ENCODE results near the gene RAB29.

Gene RAB29

GRCh38 chr1:205763980-205764379 lies 11.3 kb downstream of the RAB29 start:
- peaks cover 4% of the 10 kb centered on the region for H3K4me1 ChIP-seq (ENCODE audit: control insufficient read depth, insufficient read depth, low read length)
- H3K9me3 ChIP-seq (ENCODE audit: control insufficient read depth, low read length): no peaks in the 10 kb centered on the region
- DNase-seq (ENCODE audit: low read depth): no peak
- H3K9ac ChIP-seq (ENCODE audit: low read length): no peak overlapping the region
- H3K36me3 ChIP-seq (ENCODE audit: control insufficient read depth, insufficient read depth, low read length, severe bottlenecking): peaks cover 4% of the 10 kb centered on the region
- H3K27me3 ChIP-seq (replicated peaks; ENCODE audit: control insufficient read depth, insufficient read depth, low read length): no peaks in the 10 kb centered on the region
- H3K4me3 ChIP-seq (ENCODE audit: low read length): no peak overlapping the region

- Histone ChIP-seq H3K4me3 (ENCODE audit: low read length) (no peak overlapping the region), H3K4me1 (ENCODE audit: control insufficient read depth, insufficient read depth, low read length) (peaks cover 4% of the 10 kb centered on the region), H3K9ac (ENCODE audit: low read length) (no peak overlapping the region), H3K27me3 (replicated peaks; ENCODE audit: control insufficient read depth, insufficient read depth, low read length) (no peaks in the 10 kb centered on the region), H3K9me3 (ENCODE audit: control insufficient read depth, low read length) (no peaks in the 10 kb centered on the region), H3K36me3 (ENCODE audit: control insufficient read depth, insufficient read depth, low read length, severe bottlenecking) (no peaks in the 10 kb centered on the region)
- no peak for DNase-seq (ENCODE audit: low read depth)
Observed at GRCh38 chr1:205760606-205761005, 14.7 kb downstream of the RAB29 start.

- no peak overlapping the region for H3K4me3 ChIP-seq (ENCODE audit: low read length)
- no peak overlapping the region for H3K9ac ChIP-seq (ENCODE audit: low read length)
- DNase-seq (ENCODE audit: low read depth): no peak
- no peaks in the 10 kb centered on the region for H3K4me1 ChIP-seq (ENCODE audit: control insufficient read depth, insufficient read depth, low read length)
- H3K27me3 ChIP-seq (replicated peaks; ENCODE audit: control insufficient read depth, insufficient read depth, low read length): no peaks in the 10 kb centered on the region
- no peaks in the 10 kb centered on the region for H3K36me3 ChIP-seq (ENCODE audit: control insufficient read depth, insufficient read depth, low read length, severe bottlenecking)
- no peaks in the 10 kb centered on the region for H3K9me3 ChIP-seq (ENCODE audit: control insufficient read depth, low read length)
Observed at GRCh38 chr1:205756552-205756951, 18.7 kb downstream of the RAB29 start.

- Histone ChIP-seq H3K9me3 (ENCODE audit: control insufficient read depth, low read length) (no peaks in the 10 kb centered on the region), H3K4me3 (ENCODE audit: low read length) (no peak overlapping the region), H3K36me3 (ENCODE audit: control insufficient read depth, insufficient read depth, low read length, severe bottlenecking) (no peaks in the 10 kb centered on the region), H3K4me1 (ENCODE audit: control insufficient read depth, insufficient read depth, low read length) (no peaks in the 10 kb centered on the region), H3K27me3 (replicated peaks; ENCODE audit: control insufficient read depth, insufficient read depth, low read length) (no peaks in the 10 kb centered on the region), H3K9ac (ENCODE audit: low read length) (no peak overlapping the region)
- no peak for DNase-seq (ENCODE audit: low read depth)
Observed at GRCh38 chr1:205754857-205755256, 20.4 kb downstream of the RAB29 start.

GRCh38 chr1:205751036-205751651 lies 24.1 kb downstream of the RAB29 start:
- no peak overlapping the region for H3K9ac ChIP-seq (ENCODE audit: low read length)
- no peaks in the 10 kb centered on the region for H3K27me3 ChIP-seq (replicated peaks; ENCODE audit: control insufficient read depth, insufficient read depth, low read length)
- peaks cover 20% of the 10 kb centered on the region for H3K4me1 ChIP-seq (ENCODE audit: control insufficient read depth, insufficient read depth, low read length)
- H3K4me3 ChIP-seq (ENCODE audit: low read length): peak overlapping the region; percentile 96
- no peaks in the 10 kb centered on the region for H3K9me3 ChIP-seq (ENCODE audit: control insufficient read depth, low read length)
- no peaks in the 10 kb centered on the region for H3K36me3 ChIP-seq (ENCODE audit: control insufficient read depth, insufficient read depth, low read length, severe bottlenecking)
- no peak for DNase-seq (ENCODE audit: low read depth)

- Histone ChIP-seq H3K27me3 (replicated peaks; ENCODE audit: control insufficient read depth, insufficient read depth, low read length) (no peaks in the 10 kb centered on the region), H3K4me1 (ENCODE audit: control insufficient read depth, insufficient read depth, low read length) (peaks cover 26% of the 10 kb centered on the region), H3K4me3 (ENCODE audit: low read length) (peak within 1 kb of the TSS; percentile 96), H3K9me3 (ENCODE audit: control insufficient read depth, low read length) (no peaks in the 10 kb centered on the region), H3K36me3 (ENCODE audit: control insufficient read depth, insufficient read depth, low read length, severe bottlenecking) (no peaks in the 10 kb centered on the region), H3K9ac (ENCODE audit: low read length) (peak within 1 kb of the TSS; percentile 97)
- peak; percentile 99 for DNase-seq (ENCODE audit: low read depth)
Observed at GRCh38 chr1:205750138-205751035, 24.9 kb downstream of the RAB29 start, which contains the start of gene NUCKS1. Gene NUCKS1, minus strand, starts transcription at chr1:205750182. Its CDS starts 209 bp downstream, at chr1:205749973.

- DNase-seq (ENCODE audit: low read depth): peak; percentile 97
- no peaks in the 10 kb centered on the region for H3K36me3 ChIP-seq (ENCODE audit: control insufficient read depth, insufficient read depth, low read length, severe bottlenecking)
- H3K9me3 ChIP-seq (ENCODE audit: control insufficient read depth, low read length): no peaks in the 10 kb centered on the region
- H3K4me1 ChIP-seq (ENCODE audit: control insufficient read depth, insufficient read depth, low read length): peaks cover 26% of the 10 kb centered on the region
- H3K4me3 ChIP-seq (ENCODE audit: low read length): peak overlapping the region; percentile 96
- no peaks in the 10 kb centered on the region for H3K27me3 ChIP-seq (replicated peaks; ENCODE audit: control insufficient read depth, insufficient read depth, low read length)
- peak overlapping the region; percentile 97 for H3K9ac ChIP-seq (ENCODE audit: low read length)
Observed at GRCh38 chr1:205749234-205750137, 25.8 kb downstream of the RAB29 start.

GRCh38 chr1:205748403-205749233 lies 26.7 kb downstream of the RAB29 start:
- Histone ChIP-seq H3K4me1 (ENCODE audit: control insufficient read depth, insufficient read depth, low read length) (peaks cover 26% of the 10 kb centered on the region), H3K4me3 (ENCODE audit: low read length) (peak overlapping the region; percentile 96)
- peak; percentile 87 for DNase-seq (ENCODE audit: low read depth)

GRCh38 chr1:205746757-205747412 lies 28.4 kb downstream of the RAB29 start:
- H3K4me3 ChIP-seq (ENCODE audit: low read length): peak overlapping the region; percentile 96
- H3K27me3 ChIP-seq (replicated peaks; ENCODE audit: control insufficient read depth, insufficient read depth, low read length): no peaks in the 10 kb centered on the region
- DNase-seq (ENCODE audit: low read depth): no peak
- H3K36me3 ChIP-seq (ENCODE audit: control insufficient read depth, insufficient read depth, low read length, severe bottlenecking): no peaks in the 10 kb centered on the region
- H3K9me3 ChIP-seq (ENCODE audit: control insufficient read depth, low read length): no peaks in the 10 kb centered on the region
- H3K4me1 ChIP-seq (ENCODE audit: control insufficient read depth, insufficient read depth, low read length): peaks cover 26% of the 10 kb centered on the region
- peak overlapping the region; percentile 97 for H3K9ac ChIP-seq (ENCODE audit: low read length)

More at GRCh38 chr1:205748403-205749233, 26.7 kb downstream of the RAB29 start:
- Histone ChIP-seq H3K36me3 (ENCODE audit: control insufficient read depth, insufficient read depth, low read length, severe bottlenecking) (no peaks in the 10 kb centered on the region), H3K9ac (ENCODE audit: low read length) (peak overlapping the region; percentile 97), H3K27me3 (replicated peaks; ENCODE audit: control insufficient read depth, insufficient read depth, low read length) (no peaks in the 10 kb centered on the region), H3K9me3 (ENCODE audit: control insufficient read depth, low read length) (no peaks in the 10 kb centered on the region)

GRCh38 chr1:205744403-205744802 lies 30.9 kb downstream of the RAB29 start:
- peaks cover 3% of the 10 kb centered on the region for H3K36me3 ChIP-seq (ENCODE audit: control insufficient read depth, insufficient read depth, low read length, severe bottlenecking)
- H3K27me3 ChIP-seq (replicated peaks; ENCODE audit: control insufficient read depth, insufficient read depth, low read length): no peaks in the 10 kb centered on the region
- no peaks in the 10 kb centered on the region for H3K9me3 ChIP-seq (ENCODE audit: control insufficient read depth, low read length)
- peaks cover 31% of the 10 kb centered on the region for H3K4me1 ChIP-seq (ENCODE audit: control insufficient read depth, insufficient read depth, low read length)
- H3K4me3 ChIP-seq (ENCODE audit: low read length): no peak overlapping the region
- H3K9ac ChIP-seq (ENCODE audit: low read length): no peak overlapping the region
- no peak for DNase-seq (ENCODE audit: low read depth)

All from adipocyte (in vitro differentiated cells).